SK-N-MC (cell line): ENCODE measurements around the gene HES5.

ENCODE experiments used
- EZH2 ChIP-seq: fragments of 200-600 bp; sonication (generic); IDR thresholded peaks from one replicate; pipeline ENCODE4 v1.6.1; 2017; ENCODE audit warnings: antibody characterized with exemption
- FOXP2 ChIP-seq: optimal IDR thresholded peaks from 2 replicates; pipeline ENCODE3; 2011; ENCODE audit warnings: mild to moderate bottlenecking, moderate library complexity; ENCODE audit not compliant: insufficient read depth; ENCODE audit errors: extremely low read length, control extremely low read depth
- POLR2AphosphoS5 ChIP-seq: IDR thresholded peaks from 2 replicates; pipeline ENCODE4 v1.6.1; 2012; ENCODE audit warnings: mild to moderate bottlenecking, low read depth, low read length, borderline replicate concordance

DNA sequence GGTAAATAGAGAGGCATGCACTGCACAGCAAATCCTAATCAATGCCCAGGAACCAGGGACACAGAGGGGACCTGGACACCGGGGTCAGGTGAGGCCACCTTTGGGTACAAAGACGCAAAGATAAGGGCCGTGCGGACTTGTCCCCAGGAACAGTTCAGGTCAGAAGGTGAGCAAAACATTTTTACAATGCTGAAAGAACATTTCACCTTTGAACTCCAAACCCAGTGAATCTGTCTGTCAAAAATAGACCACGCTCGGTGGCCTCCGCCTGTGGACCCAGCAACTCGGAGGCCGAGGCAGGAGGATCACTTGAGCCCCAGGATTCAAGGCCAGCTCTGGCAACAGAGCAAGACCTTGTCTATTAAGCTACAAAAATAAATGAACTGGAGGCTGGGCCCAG is 41.3 kb upstream of the HES5 start:
- TF ChIP-seq POLR2AphosphoS5: no peak
- no peak for TF ChIP-seq EZH2
- no peak for TF ChIP-seq FOXP2
